PC-3 (cell line): ENCODE measurements around the gene CRTAC1. TPM values are rescaled to one million over a fixed set of nuclear protein-coding genes. Genes with fewer than 3 reads are reported as not detected.

Source experiments
- ATAC-seq: fragments of 200-7000 bp; cut with Tn5 transposase; 2 replicates; pipeline ENCODE4 v1.9.1; 2020; ENCODE audit warnings: mild to moderate bottlenecking, moderate library complexity
- BruUV-seq: library from RNA; stranded (reverse); fragments of 400-500 nt; replicated peaks from 2 replicates; lab custom pipeline; 2021; lab: Mats Ljungman, UMichigan
- CTCF ChIA-PET: fragments of 300-600 bp; sonication (Branson Sonifier 250); formaldehyde crosslinking; loops from one replicate; lab custom pipeline; 2022; ENCODE audit warnings: antibody characterized with exemption; lab: Charles Lee
- POLR2A ChIA-PET: fragments of 300-600 bp; sonication (Branson Sonifier 250); formaldehyde crosslinking; loops from one replicate; lab custom pipeline; 2022; ENCODE audit warnings: antibody characterized with exemption; ENCODE audit not compliant: unreplicated experiment; lab: Charles Lee
- DNase-seq: peaks from one replicate; pipeline ENCODE4 v3.0.0-alpha.2; 2015
- H2AFZ ChIP-seq: fragments of 300-600 bp; sonication (generic); 2 replicates; pipeline ENCODE4 v1.6.0; 2016; ENCODE audit warnings: antibody characterized with exemption, low read length
- H3F3A ChIP-seq: fragments of 300-600 bp; sonication (generic); one replicate; pipeline ENCODE4 v1.6.0; 2017; ENCODE audit warnings: antibody characterized with exemption, low read length, control low read depth, mild to moderate bottlenecking; ENCODE audit not compliant: unreplicated experiment
- H3K27ac ChIP-seq: fragments of 300-600 bp; sonication (generic); 2 replicates; pipeline ENCODE4 v1.5.1; 2016; ENCODE audit warnings: mild to moderate bottlenecking, low read length
- H3K27me3 ChIP-seq: fragments of 300-600 bp; sonication (generic); 2 replicates; pipeline ENCODE4 v1.6.1; 2016; ENCODE audit warnings: low read length, mixed read lengths
- H3K36me3 ChIP-seq: fragments of 300-600 bp; sonication (generic); 2 replicates; pipeline ENCODE4 v1.6.1; 2016; ENCODE audit warnings: low read depth, mixed run types, low read length, mixed read lengths
- H3K4me1 ChIP-seq: fragments of 300-600 bp; sonication (generic); 2 replicates; pipeline ENCODE4 v1.5.1; 2016; ENCODE audit warnings: low read length; ENCODE audit not compliant: insufficient read depth
- H3K4me2 ChIP-seq: fragments of 300-600 bp; sonication (generic); 2 replicates; pipeline ENCODE4 v1.6.0; 2016; ENCODE audit warnings: low read length
- H3K4me3 ChIP-seq: fragments of 300-600 bp; sonication (generic); 2 replicates; pipeline ENCODE4 v1.5.1; 2016; ENCODE audit warnings: mild to moderate bottlenecking, low read length, mixed read lengths
- H3K79me2 ChIP-seq: fragments of 300-600 bp; sonication (generic); 2 replicates; pipeline ENCODE4 v1.6.1; 2017; ENCODE audit warnings: low read length, mixed read lengths
- H3K9ac ChIP-seq: fragments of 300-600 bp; sonication (generic); 2 replicates; pipeline ENCODE4 v1.6.0; 2016; ENCODE audit warnings: mild to moderate bottlenecking, low read length
- H3K9me2 ChIP-seq: fragments of 300-600 bp; sonication (generic); replicated peaks from 2 replicates; pipeline ENCODE4 v1.6.1; 2016; ENCODE audit warnings: mixed run types, low read length, mixed read lengths
- H3K9me3 ChIP-seq: fragments of 300-600 bp; sonication (generic); 2 replicates; pipeline ENCODE4 v1.6.1; 2016; ENCODE audit warnings: low read length, mixed read lengths
- H4K20me1 ChIP-seq: fragments of 300-600 bp; sonication (generic); 2 replicates; pipeline ENCODE4 v1.6.1; 2016; ENCODE audit warnings: low read length, mixed read lengths
- EZH2 ChIP-seq: fragments of 300-600 bp; sonication (generic); IDR thresholded peaks from one replicate; pipeline ENCODE4 v1.6.1; 2017; ENCODE audit warnings: antibody characterized with exemption, mild to moderate bottlenecking, low read length; ENCODE audit not compliant: unreplicated experiment
- EZH2phosphoT487 ChIP-seq: fragments of 300-600 bp; sonication (generic); IDR thresholded peaks from 2 replicates; pipeline ENCODE4 v1.6.1; 2018; ENCODE audit warnings: mild to moderate bottlenecking, antibody characterized with exemption, low read length, borderline replicate concordance
- intact Hi-C: fragments of 100-400 bp; cut with micrococcal nuclease; formaldehyde crosslinking; loops from 2 replicates; pipeline ENCODE4 v1.9.0; 2023
- total RNA-seq: library from RNA; depleted of rRNA; stranded (reverse); fragments of >200 nt; gene quantifications from 2 replicates; pipeline ENCODE4 v1.2.3, GENCODE V29; 2014
- TF ChIP-seq, protein P1 (sequence below): fragments of 300-600 bp; sonication (generic); conservative IDR thresholded peaks from 2 replicates; pipeline ENCODE4 v1.5.1; 2017; ENCODE audit warnings: antibody characterized with exemption, low read depth, mild to moderate bottlenecking, low read length

The CRTAC1 gene
- total RNA-seq, 1 experiment from 2014 or later, result not detected

DNA sequence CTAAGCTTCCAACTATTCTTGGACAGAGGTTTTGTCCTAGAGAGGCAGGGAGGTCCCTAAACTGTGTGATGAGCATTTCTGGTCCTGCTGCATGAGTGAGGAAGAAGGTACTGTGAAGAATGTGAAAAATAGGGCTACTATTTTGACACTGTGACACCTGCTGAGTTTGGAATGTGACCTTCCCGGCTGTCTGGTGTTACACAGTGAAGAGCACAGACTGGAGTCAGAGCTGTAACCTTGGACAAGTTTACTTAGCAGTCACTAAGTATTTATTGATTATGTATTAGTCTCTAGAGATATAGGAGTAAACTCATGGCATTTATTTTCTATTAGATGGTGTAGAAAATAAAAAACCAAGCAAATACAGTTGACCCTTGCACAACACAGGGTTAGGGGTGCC is 168.5 kb downstream of the CRTAC1 start:
- Histone ChIP-seq H4K20me1 (no peaks in the 10 kb centered on the region), H3F3A (no peaks in the 10 kb centered on the region), H2AFZ (no peak overlapping the region), H3K9me3 (no peaks in the 10 kb centered on the region), H3K27ac (no peak overlapping the region), H3K9me2 (no peaks in the 10 kb centered on the region), H3K4me3 (no peak overlapping the region), H3K9ac (no peak overlapping the region), H3K27me3 (no peaks in the 10 kb centered on the region), H3K36me3 (no peaks in the 10 kb centered on the region), H3K79me2 (no peaks in the 10 kb centered on the region), H3K4me2 (no peak overlapping the region), H3K4me1 (peaks cover 21% of the 10 kb centered on the region)
- BruUV-seq, result no TSS peak
- no peak for DNase-seq
- no peak for ATAC-seq
- no peak for TF ChIP-seq EZH2
- TF ChIP-seq EZH2phosphoT487, result no peak
- intact Hi-C loops, result no loop called here
- CTCF ChIA-PET, result interaction anchor here (1.3 kb wide), 1 partner anchor 7 kb away, joined by 5 read pairs; no protein-coding TSS in a partner anchor
- POLR2A ChIA-PET, result no interaction called here

DNA sequence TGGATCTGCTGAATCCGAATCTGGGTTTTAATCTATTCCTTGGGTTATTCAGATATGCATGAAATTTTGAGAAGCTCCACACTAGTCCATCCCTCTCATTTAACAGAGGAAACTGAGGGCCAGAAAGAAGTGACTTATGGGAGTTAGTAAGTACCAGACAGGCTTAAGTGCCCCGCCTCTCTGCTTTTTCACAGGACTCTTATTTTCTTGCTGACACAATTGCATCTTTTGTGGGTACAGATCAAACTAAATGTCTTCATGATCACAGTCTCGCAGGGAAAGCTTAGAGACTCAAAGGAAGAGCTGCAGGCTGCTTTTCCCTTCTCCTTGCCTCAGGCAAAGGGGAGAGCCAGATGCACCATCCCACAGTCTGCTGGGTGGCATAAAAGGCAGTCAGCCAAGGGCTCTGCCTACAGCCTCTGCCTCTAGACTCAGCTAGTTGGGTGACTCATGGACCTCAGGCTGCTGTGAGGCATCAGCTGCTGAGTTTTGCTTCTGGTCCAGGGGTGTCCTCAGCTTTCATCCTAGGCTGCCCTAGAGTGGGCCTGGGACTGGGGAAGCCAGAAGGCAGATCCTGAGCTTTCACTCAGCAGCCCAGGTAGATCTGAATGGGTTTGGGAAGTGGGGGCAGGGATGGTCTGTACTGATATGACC is 169.2 kb downstream of the CRTAC1 start:
- ATAC-seq (peak; percentile 99), DNase-seq (peak; percentile 77)
- Histone ChIP-seq H3K27ac (no peak overlapping the region), H3K79me2 (no peaks in the 10 kb centered on the region), H3K36me3 (no peaks in the 10 kb centered on the region), H3K27me3 (no peaks in the 10 kb centered on the region), H3K9me2 (no peaks in the 10 kb centered on the region), H4K20me1 (no peaks in the 10 kb centered on the region), H3K4me1 (peaks cover 21% of the 10 kb centered on the region), H3F3A (no peaks in the 10 kb centered on the region), H3K9ac (no peak overlapping the region), H3K4me2 (no peak overlapping the region), H3K9me3 (no peaks in the 10 kb centered on the region), H3K4me3 (no peak overlapping the region), H2AFZ (no peak overlapping the region)
- intact Hi-C loops, result no loop called here
- ChIA-PET CTCF (interaction anchor here (1.3 kb wide), 1 partner anchor 8 kb away, joined by 5 read pairs; no protein-coding TSS in a partner anchor), POLR2A (no interaction called here)
- no TSS peak for BruUV-seq
- no peak for TF ChIP-seq EZH2
- no peak for TF ChIP-seq EZH2phosphoT487
- TF ChIP-seq, protein P1, sequence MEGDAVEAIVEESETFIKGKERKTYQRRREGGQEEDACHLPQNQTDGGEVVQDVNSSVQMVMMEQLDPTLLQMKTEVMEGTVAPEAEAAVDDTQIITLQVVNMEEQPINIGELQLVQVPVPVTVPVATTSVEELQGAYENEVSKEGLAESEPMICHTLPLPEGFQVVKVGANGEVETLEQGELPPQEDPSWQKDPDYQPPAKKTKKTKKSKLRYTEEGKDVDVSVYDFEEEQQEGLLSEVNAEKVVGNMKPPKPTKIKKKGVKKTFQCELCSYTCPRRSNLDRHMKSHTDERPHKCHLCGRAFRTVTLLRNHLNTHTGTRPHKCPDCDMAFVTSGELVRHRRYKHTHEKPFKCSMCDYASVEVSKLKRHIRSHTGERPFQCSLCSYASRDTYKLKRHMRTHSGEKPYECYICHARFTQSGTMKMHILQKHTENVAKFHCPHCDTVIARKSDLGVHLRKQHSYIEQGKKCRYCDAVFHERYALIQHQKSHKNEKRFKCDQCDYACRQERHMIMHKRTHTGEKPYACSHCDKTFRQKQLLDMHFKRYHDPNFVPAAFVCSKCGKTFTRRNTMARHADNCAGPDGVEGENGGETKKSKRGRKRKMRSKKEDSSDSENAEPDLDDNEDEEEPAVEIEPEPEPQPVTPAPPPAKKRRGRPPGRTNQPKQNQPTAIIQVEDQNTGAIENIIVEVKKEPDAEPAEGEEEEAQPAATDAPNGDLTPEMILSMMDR, result no peak

DNA sequence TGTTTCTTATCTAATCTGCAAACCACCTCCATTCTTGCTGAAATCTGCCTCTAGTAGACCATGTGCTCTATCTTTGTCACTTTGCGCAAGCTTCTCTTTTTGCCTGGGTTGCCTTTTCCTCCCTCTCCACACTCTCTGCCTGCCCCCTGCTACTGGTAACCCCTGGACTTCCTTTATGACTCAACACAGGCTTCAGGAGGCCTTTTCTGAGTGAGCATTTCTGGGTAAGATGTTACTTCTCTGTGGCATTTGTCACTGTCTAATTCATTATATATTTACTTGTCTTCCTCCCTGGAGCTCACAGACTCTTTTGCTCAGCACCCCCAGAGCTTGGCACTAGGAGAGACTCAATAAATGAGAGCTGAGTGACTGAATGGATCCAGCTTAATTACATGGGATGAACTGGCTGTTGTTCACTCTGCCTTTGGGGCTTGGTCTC is 172.4 kb downstream of the CRTAC1 start:
- H3K4me2 ChIP-seq, result no peak overlapping the region
- no peaks in the 10 kb centered on the region for H3K9me2 ChIP-seq
- H3K79me2 ChIP-seq, result no peaks in the 10 kb centered on the region
- H3K4me3 ChIP-seq, result no peak overlapping the region
- H2AFZ ChIP-seq, result no peak overlapping the region
- ATAC-seq, result peak; percentile 45; the same call in 1 of the 2 replicates
- no peaks in the 10 kb centered on the region for H3K36me3 ChIP-seq
- H3K9ac ChIP-seq, result no peak overlapping the region
- ChIA-PET CTCF (no interaction called here), POLR2A (no interaction called here)
- no TSS peak for BruUV-seq
- peak; percentile 29 for DNase-seq
- H3K9me3 ChIP-seq, result no peaks in the 10 kb centered on the region
- peaks cover 21% of the 10 kb centered on the region for H3K4me1 ChIP-seq
- intact Hi-C loops, result no loop called here
- H3F3A ChIP-seq, result no peaks in the 10 kb centered on the region
- H4K20me1 ChIP-seq, result no peaks in the 10 kb centered on the region
- H3K27me3 ChIP-seq, result no peaks in the 10 kb centered on the region
- TF ChIP-seq EZH2 (no peak), EZH2phosphoT487 (no peak)
- TF ChIP-seq, protein P1, result no peak
- no peak overlapping the region for H3K27ac ChIP-seq
